ENCODE measurements around the gene ATP11C. TPM values are rescaled to one million over a fixed set of nuclear protein-coding genes. Genes with fewer than 3 reads are reported as not detected.

ATP11C gene
- total and polyA plus RNA-seq, 2 experiments from 2014 or later: 44.0 to 90.7 TPM

DNA sequence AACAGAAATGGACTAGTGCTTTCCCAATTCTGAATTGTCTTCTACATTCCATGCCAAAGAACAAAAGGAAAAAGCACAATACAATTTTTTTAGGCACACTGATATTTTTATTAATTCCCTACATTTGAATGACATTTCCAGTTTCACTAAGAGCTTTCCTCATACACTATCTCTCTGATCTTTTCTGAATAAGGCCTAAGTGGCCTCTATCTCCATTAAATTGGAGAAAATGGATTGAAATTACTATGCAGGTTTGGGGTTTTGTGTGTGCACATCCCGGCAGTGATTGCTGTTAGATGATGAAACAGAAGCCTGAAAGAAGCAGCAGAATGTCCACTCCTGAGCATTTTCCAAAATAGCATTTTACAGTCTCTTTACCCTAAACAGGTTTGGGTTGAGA lies 104.0 kb downstream of the ATP11C start (continued):
- no peak for TF ChIP-seq ETS1 (IDR thresholded peaks at IDR 0.05)
- no peak for TF ChIP-seq NANOG (IDR thresholded peaks at IDR 0.05; ENCODE audit: borderline replicate concordance)
- TF ChIP-seq STAT1 (IDR thresholded peaks at IDR 0.05; ENCODE audit: unreplicated experiment): no peak
- no peak for TF ChIP-seq EZH2 (IDR thresholded peaks at IDR 0.05; ENCODE audit: low read depth, unreplicated experiment)

- DNase-seq (ENCODE audit: low spot score): no peak
- H3K4me3 Mint-ChIP-seq: no peak overlapping the region
- H3K9me3 Mint-ChIP-seq: no peaks in the 10 kb centered on the region
- H3K27me3 ChIP-seq (ENCODE audit: insufficient read depth): no peaks in the 10 kb centered on the region
- H3K27ac Mint-ChIP-seq: no peak overlapping the region
- H2AFZ ChIP-seq: no peak overlapping the region
- ATAC-seq: no peak
- no peak overlapping the region for H3K27ac ChIP-seq (ENCODE audit: low read depth)
- peaks cover 3% of the 10 kb centered on the region; the same call in 1 of the 3 replicates for H3K36me3 Mint-ChIP-seq (ENCODE audit: low read depth)
- H4K20me1 ChIP-seq (replicated peaks; ENCODE audit: insufficient read depth): no peaks in the 10 kb centered on the region
- no peaks in the 10 kb centered on the region for H3K9me2 ChIP-seq (ENCODE audit: insufficient read depth)
- peaks cover 67% of the 10 kb centered on the region for H3K4me1 Mint-ChIP-seq
- no peaks in the 10 kb centered on the region for H3K27me3 Mint-ChIP-seq (ENCODE audit: insufficient read depth, low read depth, poor library complexity)
- peaks cover 61% of the 10 kb centered on the region for H3K79me2 ChIP-seq (replicated peaks; ENCODE audit: insufficient read depth)
- H3F3A ChIP-seq (replicated peaks; ENCODE audit: low read depth): no peaks in the 10 kb centered on the region
- no peak overlapping the region for H3K4me3 ChIP-seq
- H3K36me3 ChIP-seq (ENCODE audit: insufficient read depth): no peaks in the 10 kb centered on the region
- H3K4me2 ChIP-seq: no peak overlapping the region
- peaks cover 77% of the 10 kb centered on the region for H3K4me1 ChIP-seq (ENCODE audit: insufficient read depth)
- TF ChIP-seq POLR2AphosphoS5 (IDR thresholded peaks at IDR 0.05; ENCODE audit: low read depth) (no peak), ZNF331 (CRISPR knock-in tag; IDR thresholded peaks at IDR 0.05; ENCODE audit: low read depth) (no peak), ETS1 (IDR thresholded peaks at IDR 0.05) (no peak), JUNB (IDR thresholded peaks at IDR 0.05; ENCODE audit: unreplicated experiment) (no peak), CREB1 (CRISPR knock-in tag; IDR thresholded peaks at IDR 0.05; ENCODE audit: low read depth) (no peak), STAT1 (IDR thresholded peaks at IDR 0.05; ENCODE audit: unreplicated experiment) (no peak), EZH2 (IDR thresholded peaks at IDR 0.05; ENCODE audit: low read depth, unreplicated experiment) (no peak), EZH2phosphoT487 (IDR thresholded peaks at IDR 0.05; ENCODE audit: unreplicated experiment) (no peak)
- TF ChIP-seq, protein P1, sequence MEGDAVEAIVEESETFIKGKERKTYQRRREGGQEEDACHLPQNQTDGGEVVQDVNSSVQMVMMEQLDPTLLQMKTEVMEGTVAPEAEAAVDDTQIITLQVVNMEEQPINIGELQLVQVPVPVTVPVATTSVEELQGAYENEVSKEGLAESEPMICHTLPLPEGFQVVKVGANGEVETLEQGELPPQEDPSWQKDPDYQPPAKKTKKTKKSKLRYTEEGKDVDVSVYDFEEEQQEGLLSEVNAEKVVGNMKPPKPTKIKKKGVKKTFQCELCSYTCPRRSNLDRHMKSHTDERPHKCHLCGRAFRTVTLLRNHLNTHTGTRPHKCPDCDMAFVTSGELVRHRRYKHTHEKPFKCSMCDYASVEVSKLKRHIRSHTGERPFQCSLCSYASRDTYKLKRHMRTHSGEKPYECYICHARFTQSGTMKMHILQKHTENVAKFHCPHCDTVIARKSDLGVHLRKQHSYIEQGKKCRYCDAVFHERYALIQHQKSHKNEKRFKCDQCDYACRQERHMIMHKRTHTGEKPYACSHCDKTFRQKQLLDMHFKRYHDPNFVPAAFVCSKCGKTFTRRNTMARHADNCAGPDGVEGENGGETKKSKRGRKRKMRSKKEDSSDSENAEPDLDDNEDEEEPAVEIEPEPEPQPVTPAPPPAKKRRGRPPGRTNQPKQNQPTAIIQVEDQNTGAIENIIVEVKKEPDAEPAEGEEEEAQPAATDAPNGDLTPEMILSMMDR (conservative IDR thresholded peaks at IDR 0.05; ENCODE audit: low read depth in 2 of 2): no peak
- TF ChIP-seq, protein P2, sequence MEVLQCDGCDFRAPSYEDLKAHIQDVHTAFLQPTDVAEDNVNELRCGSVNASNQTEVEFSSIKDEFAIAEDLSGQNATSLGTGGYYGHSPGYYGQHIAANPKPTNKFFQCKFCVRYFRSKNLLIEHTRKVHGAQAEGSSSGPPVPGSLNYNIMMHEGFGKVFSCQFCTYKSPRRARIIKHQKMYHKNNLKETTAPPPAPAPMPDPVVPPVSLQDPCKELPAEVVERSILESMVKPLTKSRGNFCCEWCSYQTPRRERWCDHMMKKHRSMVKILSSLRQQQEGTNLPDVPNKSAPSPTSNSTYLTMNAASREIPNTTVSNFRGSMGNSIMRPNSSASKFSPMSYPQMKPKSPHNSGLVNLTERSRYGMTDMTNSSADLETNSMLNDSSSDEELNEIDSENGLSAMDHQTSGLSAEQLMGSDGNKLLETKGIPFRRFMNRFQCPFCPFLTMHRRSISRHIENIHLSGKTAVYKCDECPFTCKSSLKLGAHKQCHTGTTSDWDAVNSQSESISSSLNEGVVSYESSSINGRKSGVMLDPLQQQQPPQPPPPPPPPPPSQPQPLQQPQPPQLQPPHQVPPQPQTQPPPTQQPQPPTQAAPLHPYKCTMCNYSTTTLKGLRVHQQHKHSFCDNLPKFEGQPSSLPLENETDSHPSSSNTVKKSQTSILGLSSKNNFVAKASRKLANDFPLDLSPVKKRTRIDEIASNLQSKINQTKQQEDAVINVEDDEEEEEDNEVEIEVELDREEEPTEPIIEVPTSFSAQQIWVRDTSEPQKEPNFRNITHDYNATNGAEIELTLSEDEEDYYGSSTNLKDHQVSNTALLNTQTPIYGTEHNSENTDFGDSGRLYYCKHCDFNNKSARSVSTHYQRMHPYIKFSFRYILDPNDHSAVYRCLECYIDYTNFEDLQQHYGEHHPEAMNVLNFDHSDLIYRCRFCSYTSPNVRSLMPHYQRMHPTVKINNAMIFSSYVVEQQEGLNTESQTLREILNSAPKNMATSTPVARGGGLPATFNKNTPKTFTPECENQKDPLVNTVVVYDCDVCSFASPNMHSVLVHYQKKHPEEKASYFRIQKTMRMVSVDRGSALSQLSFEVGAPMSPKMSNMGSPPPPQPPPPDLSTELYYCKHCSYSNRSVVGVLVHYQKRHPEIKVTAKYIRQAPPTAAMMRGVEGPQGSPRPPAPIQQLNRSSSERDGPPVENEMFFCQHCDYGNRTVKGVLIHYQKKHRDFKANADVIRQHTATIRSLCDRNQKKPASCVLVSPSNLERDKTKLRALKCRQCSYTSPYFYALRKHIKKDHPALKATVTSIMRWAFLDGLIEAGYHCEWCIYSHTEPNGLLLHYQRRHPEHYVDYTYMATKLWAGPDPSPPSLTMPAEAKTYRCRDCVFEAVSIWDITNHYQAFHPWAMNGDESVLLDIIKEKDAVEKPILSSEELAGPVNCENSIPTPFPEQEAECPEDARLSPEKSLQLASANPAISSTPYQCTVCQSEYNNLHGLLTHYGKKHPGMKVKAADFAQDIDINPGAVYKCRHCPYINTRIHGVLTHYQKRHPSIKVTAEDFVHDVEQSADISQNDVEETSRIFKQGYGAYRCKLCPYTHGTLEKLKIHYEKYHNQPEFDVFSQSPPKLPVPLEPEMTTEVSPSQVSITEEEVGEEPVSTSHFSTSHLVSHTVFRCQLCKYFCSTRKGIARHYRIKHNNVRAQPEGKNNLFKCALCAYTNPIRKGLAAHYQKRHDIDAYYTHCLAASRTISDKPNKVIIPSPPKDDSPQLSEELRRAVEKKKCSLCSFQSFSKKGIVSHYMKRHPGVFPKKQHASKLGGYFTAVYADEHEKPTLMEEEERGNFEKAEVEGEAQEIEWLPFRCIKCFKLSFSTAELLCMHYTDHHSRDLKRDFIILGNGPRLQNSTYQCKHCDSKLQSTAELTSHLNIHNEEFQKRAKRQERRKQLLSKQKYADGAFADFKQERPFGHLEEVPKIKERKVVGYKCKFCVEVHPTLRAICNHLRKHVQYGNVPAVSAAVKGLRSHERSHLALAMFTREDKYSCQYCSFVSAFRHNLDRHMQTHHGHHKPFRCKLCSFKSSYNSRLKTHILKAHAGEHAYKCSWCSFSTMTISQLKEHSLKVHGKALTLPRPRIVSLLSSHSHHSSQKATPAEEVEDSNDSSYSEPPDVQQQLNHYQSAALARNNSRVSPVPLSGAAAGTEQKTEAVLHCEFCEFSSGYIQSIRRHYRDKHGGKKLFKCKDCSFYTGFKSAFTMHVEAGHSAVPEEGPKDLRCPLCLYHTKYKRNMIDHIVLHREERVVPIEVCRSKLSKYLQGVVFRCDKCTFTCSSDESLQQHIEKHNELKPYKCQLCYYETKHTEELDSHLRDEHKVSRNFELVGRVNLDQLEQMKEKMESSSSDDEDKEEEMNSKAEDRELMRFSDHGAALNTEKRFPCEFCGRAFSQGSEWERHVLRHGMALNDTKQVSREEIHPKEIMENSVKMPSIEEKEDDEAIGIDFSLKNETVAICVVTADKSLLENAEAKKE (CRISPR knock-in tag; IDR thresholded peaks at IDR 0.05): no peak
Observed at GRCh38 chrX:139828033-139828432, 104.8 kb downstream of the ATP11C start.

Data from GM23338 (cell line).